ENCODE measurements around the gene MPP3. TPM values are rescaled to one million over a fixed set of nuclear protein-coding genes. Genes with fewer than 3 reads are reported as not detected.

MPP3 gene
- total and polyA plus RNA-seq, 9 of the 15 experiments (the other 6 are each of a cell fraction or from before 2014, with no cell fraction given), result 0.41 to 10.4 (median 4.5) TPM

DNA sequence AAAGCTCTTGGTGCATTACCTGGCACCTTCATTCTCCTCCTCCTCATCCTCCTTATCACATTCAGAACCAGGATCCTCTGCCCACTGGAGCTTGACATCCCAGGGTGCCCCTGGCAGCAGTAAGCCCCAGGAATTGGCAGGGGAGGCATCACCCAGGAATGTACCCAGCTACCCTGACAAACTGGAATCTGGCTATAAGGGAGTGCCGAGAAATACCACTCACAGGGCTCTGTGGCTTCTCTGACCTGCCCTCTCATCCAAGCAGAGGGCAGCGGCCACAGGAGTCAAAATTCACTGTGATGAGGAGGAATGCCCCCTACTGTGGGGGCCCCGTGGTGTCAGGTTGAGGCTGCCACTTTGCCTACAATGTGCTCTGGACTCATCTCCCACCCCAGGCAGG is 19.6 kb downstream of the MPP3 start (continued):
- TF ChIP-seq CEBPG (CRISPR knock-in tag; IDR thresholded peaks at IDR 0.05) (no peak), CEBPG (tag; conservative IDR thresholded peaks at IDR 0.05 in 1 of 2, IDR thresholded peaks at IDR 0.05 in 1 of 2) (no peak), RBM22 (IDR thresholded peaks at IDR 0.05; ENCODE audit: low read depth, low read length, poor library complexity, severe bottlenecking) (no peak)

DNA sequence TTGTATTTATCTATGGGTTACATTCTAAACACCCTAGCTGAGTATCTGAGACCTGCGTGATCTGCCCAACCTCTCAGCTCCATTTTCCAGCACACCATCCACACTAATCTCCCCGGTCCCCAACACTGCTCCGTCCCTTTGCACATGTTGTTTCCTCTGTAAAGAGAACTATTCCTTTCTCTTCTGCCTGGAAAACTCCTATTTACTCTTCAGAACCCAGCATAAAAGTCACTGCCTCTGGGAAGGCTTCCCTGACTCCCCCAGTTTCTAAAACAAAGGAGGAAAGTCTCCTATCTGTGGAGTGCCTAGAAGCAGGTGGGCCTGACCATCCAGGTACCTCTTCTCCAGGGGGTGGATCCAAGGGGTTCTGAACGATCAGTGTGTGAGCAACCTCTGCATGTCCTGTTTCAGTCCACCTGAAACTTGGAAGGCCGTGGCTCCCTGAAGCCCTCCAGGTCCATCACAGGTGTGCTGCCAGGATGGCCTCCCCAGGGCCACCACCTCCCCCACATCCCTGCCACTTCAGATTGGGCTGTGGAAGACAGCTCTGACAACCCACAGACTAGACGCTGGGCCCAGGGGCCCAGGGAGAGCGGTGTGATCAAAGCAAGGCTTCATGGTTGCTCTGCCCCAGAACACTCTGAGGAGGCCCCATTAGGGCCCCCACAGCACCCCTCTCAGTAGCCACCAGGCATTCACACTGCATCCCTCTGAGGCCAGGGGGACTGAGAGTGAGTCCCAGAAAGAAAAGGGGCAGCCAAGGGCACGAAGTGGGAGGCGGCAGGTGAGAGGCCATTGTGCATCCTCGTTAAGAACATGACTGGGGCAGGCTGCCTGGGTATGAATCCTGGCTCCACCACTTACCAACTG is 20.3 kb downstream of the MPP3 start:
- Histone ChIP-seq H3K4me3 (no peak overlapping the region), H3K9ac (ENCODE audit: insufficient read depth in 1 of 2, low read depth in 2 of 2, low read length in 2 of 2) (no peak overlapping the region), H3K36me3 (ENCODE audit: control insufficient read depth, insufficient read depth, low read length) (peaks cover 5% of the 10 kb centered on the region; the same call in 1 of the 3 replicates), H3K4me1 (replicated peaks in 1 of 2; ENCODE audit: control insufficient read depth in 2 of 2, insufficient read depth in 2 of 2, low read length in 2 of 2) (no peaks in the 10 kb centered on the region; a peak in 1 of 5 replicates), H3K9me3 (replicated peaks; ENCODE audit: control insufficient read depth, insufficient read depth, low read depth, low read length) (no peaks in the 10 kb centered on the region), H3K9me1 (ENCODE audit: control insufficient read depth, insufficient read depth, low read length) (no peaks in the 10 kb centered on the region), H3K27me3 (ENCODE audit: control insufficient read depth in 2 of 2, insufficient read depth in 2 of 2, low read length in 2 of 2) (0 out of 5 replicates have a peak, but pooled peaks cover 0 to 9% of the 10 kb centered on the region in 2 experiments), H3K79me2 (ENCODE audit: control insufficient read depth, insufficient read depth, low read length) (no peaks in the 10 kb centered on the region), H2AFZ (ENCODE audit: low read depth, low read length) (no peak overlapping the region), H3K27ac (ENCODE audit: extremely low read depth, low read depth, low read length) (no peak overlapping the region), H4K20me1 (replicated peaks; ENCODE audit: control insufficient read depth, insufficient read depth, low read length) (no peaks in the 10 kb centered on the region), H3K4me2 (ENCODE audit: insufficient read depth, low read length) (no peak overlapping the region)
- ATAC-seq (no peak), FAIRE-seq (no peak), DNase-seq (ENCODE audit: extremely low read depth in 1 of 4, low spot score in 3 of 4) (no peak)
- POLR2A ChIA-PET, result interaction anchor here (0.6 to 1.2 kb wide), 2 partner anchors 30 to 45 kb away, joined by 3 read pairs; no protein-coding TSS in a partner anchor
- WGBS (ENCODE audit: insufficient coverage, low coverage, missing lambda C conversion rate), result 34% methylated on average over 9 of the region's 10 CpGs
- in situ Hi-C loops (cut with MboI) (no loop called here), intact Hi-C loops (cut with micrococcal nuclease) (no loop called here)
- CTCF ChIA-PET (ENCODE audit: low intra/inter-chr PET ratio), result no interaction called here
- no TSS peak for BruUV-seq (replicated peaks)
- TF ChIP-seq ZNF121 (CRISPR knock-in tag; conservative IDR thresholded peaks at IDR 0.05) (no peak), HSF4 (CRISPR knock-in tag; IDR thresholded peaks at IDR 0.05; ENCODE audit: borderline replicate concordance) (no peak), ZZZ3 (IDR thresholded peaks at IDR 0.05) (no peak), RBM34 (IDR thresholded peaks at IDR 0.05; ENCODE audit: borderline replicate concordance, insufficient read depth, low read length) (no peak), JUNB (CRISPR knock-in tag; conservative IDR thresholded peaks at IDR 0.05) (no peak), TGIF2 (CRISPR knock-in tag; IDR thresholded peaks at IDR 0.05) (no peak), PYGO2 (tag; IDR thresholded peaks at IDR 0.05) (no peak)
- TF ChIP-seq, protein P1, sequence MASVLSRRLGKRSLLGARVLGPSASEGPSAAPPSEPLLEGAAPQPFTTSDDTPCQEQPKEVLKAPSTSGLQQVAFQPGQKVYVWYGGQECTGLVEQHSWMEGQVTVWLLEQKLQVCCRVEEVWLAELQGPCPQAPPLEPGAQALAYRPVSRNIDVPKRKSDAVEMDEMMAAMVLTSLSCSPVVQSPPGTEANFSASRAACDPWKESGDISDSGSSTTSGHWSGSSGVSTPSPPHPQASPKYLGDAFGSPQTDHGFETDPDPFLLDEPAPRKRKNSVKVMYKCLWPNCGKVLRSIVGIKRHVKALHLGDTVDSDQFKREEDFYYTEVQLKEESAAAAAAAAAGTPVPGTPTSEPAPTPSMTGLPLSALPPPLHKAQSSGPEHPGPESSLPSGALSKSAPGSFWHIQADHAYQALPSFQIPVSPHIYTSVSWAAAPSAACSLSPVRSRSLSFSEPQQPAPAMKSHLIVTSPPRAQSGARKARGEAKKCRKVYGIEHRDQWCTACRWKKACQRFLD (CRISPR knock-in tag; IDR thresholded peaks at IDR 0.05), result no peak
- TF ChIP-seq, protein P2, sequence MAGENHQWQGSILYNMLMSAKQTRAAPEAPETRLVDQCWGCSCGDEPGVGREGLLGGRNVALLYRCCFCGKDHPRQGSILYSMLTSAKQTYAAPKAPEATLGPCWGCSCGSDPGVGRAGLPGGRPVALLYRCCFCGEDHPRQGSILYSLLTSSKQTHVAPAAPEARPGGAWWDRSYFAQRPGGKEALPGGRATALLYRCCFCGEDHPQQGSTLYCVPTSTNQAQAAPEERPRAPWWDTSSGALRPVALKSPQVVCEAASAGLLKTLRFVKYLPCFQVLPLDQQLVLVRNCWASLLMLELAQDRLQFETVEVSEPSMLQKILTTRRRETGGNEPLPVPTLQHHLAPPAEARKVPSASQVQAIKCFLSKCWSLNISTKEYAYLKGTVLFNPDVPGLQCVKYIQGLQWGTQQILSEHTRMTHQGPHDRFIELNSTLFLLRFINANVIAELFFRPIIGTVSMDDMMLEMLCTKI (IDR thresholded peaks at IDR 0.05; ENCODE audit: partially characterized antibody), result no peak
- TF ChIP-seq, protein P3, sequence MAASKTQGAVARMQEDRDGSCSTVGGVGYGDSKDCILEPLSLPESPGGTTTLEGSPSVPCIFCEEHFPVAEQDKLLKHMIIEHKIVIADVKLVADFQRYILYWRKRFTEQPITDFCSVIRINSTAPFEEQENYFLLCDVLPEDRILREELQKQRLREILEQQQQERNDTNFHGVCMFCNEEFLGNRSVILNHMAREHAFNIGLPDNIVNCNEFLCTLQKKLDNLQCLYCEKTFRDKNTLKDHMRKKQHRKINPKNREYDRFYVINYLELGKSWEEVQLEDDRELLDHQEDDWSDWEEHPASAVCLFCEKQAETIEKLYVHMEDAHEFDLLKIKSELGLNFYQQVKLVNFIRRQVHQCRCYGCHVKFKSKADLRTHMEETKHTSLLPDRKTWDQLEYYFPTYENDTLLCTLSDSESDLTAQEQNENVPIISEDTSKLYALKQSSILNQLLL (CRISPR knock-in tag; IDR thresholded peaks at IDR 0.05; ENCODE audit: borderline replicate concordance), result no peak
- TF ChIP-seq, protein P4, sequence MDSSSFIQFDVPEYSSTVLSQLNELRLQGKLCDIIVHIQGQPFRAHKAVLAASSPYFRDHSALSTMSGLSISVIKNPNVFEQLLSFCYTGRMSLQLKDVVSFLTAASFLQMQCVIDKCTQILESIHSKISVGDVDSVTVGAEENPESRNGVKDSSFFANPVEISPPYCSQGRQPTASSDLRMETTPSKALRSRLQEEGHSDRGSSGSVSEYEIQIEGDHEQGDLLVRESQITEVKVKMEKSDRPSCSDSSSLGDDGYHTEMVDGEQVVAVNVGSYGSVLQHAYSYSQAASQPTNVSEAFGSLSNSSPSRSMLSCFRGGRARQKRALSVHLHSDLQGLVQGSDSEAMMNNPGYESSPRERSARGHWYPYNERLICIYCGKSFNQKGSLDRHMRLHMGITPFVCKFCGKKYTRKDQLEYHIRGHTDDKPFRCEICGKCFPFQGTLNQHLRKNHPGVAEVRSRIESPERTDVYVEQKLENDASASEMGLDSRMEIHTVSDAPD (CRISPR knock-in tag; IDR thresholded peaks at IDR 0.05), result no peak

All from K562 (cell line).